Inflammatory macrophage treated with lipopolysaccharide for 4 hours (primary cell): ENCODE measurements around the gene ZNF200.
"Not testable (repeated sequence)": the region's sequence is repeated elsewhere in the genome, so short reads cannot be mapped to it uniquely, and the experiment has no call there.

ENCODE experiments used
- DNase-seq: peaks from one replicate; pipeline ENCODE4 v3.0.0-alpha.2; 2020

Gene ZNF200

GRCh38 chr16:3252967-3253366, 18.0 kb upstream of the ZNF200 start:
- no peak for DNase-seq

DNA sequence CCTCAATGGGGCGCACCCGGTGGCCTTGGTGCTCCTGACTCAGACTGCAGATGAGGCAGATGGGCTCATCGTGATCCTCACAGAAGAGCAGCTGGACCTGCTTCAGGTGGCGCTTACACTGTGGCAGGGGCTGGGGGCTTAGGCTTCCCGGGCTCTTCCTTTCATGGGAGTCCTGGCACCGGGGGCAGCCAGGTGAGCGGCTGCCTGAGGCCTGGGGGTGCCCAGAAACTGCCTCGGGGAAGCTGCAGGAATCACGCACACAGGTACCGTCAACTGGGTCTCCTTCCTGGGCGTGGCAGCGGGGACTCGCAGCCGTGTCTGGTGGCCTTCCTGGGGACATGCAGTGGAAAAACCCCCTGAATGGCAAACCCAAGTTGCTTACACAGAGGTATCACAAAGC, 14.5 kb upstream of the ZNF200 start:
- no peak for DNase-seq

GRCh38 chr16:3249020-3249419, 14.1 kb upstream of the ZNF200 start:
- no peak for DNase-seq

- DNase-seq, result no peak
These were observed 13.6 kb upstream of the ZNF200 start for GRCh38 chr16:3248596-3248995.

GRCh38 chr16:3246876-3247275, 11.9 kb upstream of the ZNF200 start:
- DNase-seq, result no peak

- no peak for DNase-seq
These were observed 11.0 kb upstream of the ZNF200 start for GRCh38 chr16:3246002-3246401.

DNA sequence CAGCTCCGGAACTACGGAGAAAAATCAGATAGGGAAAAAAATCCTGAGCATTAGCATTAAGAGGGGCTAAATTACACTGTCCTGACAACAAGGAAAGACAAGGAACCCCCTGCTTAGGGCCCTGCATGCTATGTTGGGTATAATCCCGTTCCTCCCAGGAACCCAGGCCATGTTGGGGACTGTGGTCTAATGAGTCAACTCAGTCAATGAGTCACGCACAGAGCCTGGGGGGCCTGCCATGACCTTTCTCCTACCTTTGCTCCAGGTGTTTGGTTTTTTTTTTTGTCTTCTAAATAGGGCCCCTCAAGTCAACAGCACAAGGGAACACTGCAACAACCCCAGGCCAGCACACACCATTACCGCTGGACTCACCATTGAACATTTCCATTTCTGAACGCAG, 8.9 kb upstream of the ZNF200 start:
- DNase-seq, result no peak

- DNase-seq, result peak; percentile 88
These were observed 7.8 kb upstream of the ZNF200 start for GRCh38 chr16:3242709-3243108.

GRCh38 chr16:3241761-3242160, 6.8 kb upstream of the ZNF200 start:
- DNase-seq, result no peak

DNA sequence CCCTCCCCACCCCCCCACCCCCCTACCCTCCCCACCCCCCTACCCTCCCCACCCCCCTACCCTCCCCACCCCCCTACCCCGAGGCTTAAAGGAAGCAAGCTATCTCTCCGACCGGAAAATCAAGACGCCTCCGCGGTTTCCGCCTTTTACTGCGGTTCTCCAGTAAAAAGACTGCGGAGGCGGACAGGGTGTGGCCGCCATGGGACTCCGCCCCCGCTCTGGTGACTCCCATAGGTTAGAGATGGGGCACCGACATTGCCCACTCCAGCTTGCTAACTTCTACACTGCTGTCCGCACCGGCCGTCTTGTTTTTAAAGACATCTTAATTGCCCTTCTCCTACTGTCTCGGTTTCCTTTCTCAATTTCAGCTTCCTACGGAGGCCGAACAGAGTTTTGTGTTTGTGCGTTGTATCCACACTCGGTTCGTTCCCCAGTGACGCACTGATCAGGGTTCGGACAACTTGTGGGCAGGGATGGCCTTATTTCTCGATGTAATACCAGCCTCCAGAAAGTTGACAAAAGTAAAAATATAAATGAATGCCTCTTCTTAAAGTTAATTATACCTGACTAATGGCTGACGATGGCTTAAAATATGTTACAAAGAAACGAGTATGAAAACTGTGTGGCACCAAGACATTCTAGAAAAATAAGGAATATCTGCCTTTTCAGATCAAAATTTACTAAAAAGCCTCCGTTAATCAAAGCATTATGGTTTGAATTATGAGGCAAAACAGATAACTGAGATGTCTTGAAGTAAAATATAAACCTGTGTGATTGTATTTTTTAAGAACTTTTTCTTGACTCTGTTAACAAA, 1.1 kb upstream of the ZNF200 start:
- peak; percentile 86 for DNase-seq

GRCh38 chr16:3234543-3234856, 458 bp downstream of the ZNF200 start:
- DNase-seq, result no peak

GRCh38 chr16:3223913-3224515, 10.9 kb downstream of the ZNF200 start:
- no peak for DNase-seq

DNA sequence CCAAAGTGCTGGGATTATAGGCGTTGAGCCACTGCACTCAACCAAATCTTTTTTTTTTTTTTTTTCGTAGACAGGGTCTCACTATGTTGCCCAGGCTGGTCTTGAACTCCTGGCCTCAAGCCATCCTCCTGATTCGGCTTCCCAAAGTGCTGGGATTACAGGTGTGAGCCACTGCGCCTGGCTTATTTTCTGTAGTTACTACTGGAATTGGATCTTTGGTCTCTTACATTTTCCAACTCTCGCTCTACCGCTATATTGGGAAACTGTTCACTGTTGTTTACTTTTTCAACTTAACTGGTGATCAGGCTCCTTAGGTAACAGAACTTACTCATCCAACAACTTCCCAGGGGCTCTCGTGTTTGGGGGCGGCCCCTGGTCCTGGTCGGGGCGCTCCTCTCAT, 14.1 kb downstream of the ZNF200 start:
- DNase-seq, result no peak

DNA sequence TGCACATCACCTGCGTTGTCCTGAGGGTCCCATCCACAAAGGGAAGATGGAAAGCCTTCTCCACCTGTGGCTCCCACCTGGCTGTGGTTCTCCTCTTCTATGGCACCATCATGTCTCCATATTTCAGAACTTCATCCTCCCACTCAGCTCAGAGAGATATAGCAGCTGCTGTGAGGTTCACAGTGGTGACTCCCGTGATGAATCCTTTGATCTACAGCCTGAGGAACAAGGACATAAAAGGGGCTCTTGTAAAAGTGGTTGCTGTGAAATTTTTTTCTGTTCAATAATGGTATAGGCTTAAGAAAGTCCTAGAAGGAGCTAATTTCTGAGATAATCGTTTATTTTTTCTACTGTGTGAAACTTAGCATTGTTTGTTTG, 18.7 kb downstream of the ZNF200 start:
- no peak for DNase-seq

DNA sequence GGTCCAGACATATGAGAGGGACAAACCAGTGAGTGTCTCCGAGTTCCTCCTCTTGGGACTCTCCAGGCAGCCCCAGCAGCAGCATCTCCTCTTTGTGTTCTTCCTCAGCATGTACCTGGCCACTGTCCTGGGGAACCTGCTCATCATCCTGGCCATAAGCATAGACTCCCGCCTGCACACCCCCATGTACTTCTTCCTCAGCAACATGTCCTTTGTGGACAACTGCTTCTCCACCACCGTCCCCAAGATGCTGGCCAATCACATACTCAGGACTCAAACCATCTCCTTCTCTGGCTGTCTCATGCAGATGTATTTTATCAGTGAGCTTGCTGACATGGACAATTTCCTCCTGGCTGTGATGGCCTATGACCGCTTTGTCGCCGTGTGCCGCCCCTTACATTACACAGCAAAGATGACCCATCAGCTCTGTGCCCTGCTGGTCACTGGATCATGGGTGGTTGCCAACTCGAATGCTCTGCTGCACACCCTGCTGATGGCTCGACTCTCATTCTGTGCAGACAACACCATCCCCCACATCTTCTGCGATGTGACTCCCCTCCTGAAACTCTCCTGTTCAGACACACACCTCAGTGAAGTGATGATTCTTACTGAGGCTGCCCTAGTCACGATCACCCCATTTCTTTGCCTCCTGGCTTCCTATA, 19.2 kb downstream of the ZNF200 start:
- DNase-seq, result no peak

- no peak for DNase-seq
These were observed 19.9 kb downstream of the ZNF200 start for GRCh38 chr16:3214904-3215600.

- no peak for DNase-seq
These were observed 22.4 kb downstream of the ZNF200 start for GRCh38 chr16:3212567-3212966.

DNA sequence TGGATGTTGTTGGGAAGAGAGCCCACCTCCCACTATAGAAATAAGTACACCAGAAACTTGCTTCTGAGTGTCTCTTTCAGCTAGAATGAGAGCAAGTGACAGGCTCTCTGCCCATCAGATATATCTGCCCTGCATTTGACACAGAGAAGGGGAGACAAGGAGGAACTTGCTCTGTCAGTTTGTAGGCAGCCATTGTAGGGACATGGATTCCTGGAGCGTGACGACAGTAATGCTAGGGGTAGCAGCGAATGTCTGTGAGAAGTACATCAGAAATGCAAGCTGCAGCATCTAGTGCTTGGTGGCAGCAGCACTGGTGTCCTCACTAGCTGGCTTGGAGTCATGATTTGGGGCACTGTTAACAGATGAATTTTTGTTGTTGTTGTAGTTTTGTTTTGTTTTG, 23.0 kb downstream of the ZNF200 start:
- no peak for DNase-seq

- no peak for DNase-seq
These were observed 27.6 kb downstream of the ZNF200 start for GRCh38 chr16:3207086-3207953.

- DNase-seq, result not testable (repeated sequence)
These were observed 29.0 kb downstream of the ZNF200 start for GRCh38 chr16:3205939-3206338.

DNA sequence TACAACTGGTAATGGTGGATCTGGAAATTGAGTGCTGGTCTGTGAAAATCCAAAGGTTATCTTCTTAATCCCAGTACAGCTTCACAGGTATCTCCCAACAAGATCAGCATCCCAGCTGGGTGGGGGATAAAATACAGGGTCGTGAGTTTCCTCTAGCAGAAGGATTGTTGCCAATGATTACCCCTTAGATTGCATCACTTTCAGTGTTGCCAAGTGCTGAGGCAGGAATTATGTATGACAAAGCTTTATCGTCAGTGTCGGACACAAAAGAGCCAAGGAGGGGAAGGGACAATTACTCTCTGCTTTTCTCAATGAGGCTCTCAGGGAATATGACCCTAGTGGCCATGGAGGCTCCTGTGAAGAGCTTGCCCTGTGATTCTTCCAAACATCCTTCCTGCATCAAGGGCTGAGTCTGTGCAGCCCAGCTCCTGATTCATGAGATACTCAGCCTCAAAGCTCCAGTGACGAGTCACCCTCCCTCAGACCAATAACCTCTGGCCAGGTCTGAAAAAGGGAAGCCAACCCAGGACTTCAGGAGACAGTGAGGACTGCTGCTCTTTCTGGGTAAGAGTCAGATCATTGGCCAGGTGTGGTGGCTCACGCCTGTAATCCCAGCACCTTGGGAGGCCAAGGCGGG, 31.9 kb downstream of the ZNF200 start:
- DNase-seq, result no peak
